Neural cell (in vitro differentiated cells): Measurements from ENCODE around the gene ASCL4.

ENCODE experiments used
- EP300 ChIP-seq: fragments of 450-650 bp; conservative IDR thresholded peaks from 2 replicates; pipeline ENCODE4 v1.6.1; 2014; ENCODE audit warnings: antibody characterized with exemption, mild to moderate bottlenecking, moderate library complexity; ENCODE audit not compliant: poor library complexity, severe bottlenecking
- EZH2 ChIP-seq: fragments of 200-600, 300-800 bp; shearing (Covaris generic), sonication (generic); IDR thresholded peaks from 2 replicates; pipeline ENCODE4 v1.6.1; 2014; ENCODE audit warnings: antibody characterized with exemption, low read length, borderline replicate concordance, mild to moderate bottlenecking; ENCODE audit not compliant: insufficient read depth, poor library complexity, severe bottlenecking
- MXI1 ChIP-seq: fragments of 450-650 bp; conservative IDR thresholded peaks from 2 replicates; pipeline ENCODE4 v1.6.1; 2014; ENCODE audit warnings: antibody characterized with exemption, mild to moderate bottlenecking; ENCODE audit not compliant: poor library complexity, severe bottlenecking
- POLR2AphosphoS5 ChIP-seq: IDR thresholded peaks from 2 replicates; pipeline ENCODE4 v1.6.1; 2012
- RAD21 ChIP-seq: fragments of 450-650 bp; conservative IDR thresholded peaks from 2 replicates; pipeline ENCODE4 v1.6.1; 2014; ENCODE audit warnings: antibody characterized with exemption, mild to moderate bottlenecking, moderate library complexity
- SMC3 ChIP-seq: fragments of 450-650 bp; conservative IDR thresholded peaks from 2 replicates; pipeline ENCODE4 v1.6.1; 2014; ENCODE audit warnings: antibody characterized with exemption, mild to moderate bottlenecking, moderate library complexity; ENCODE audit not compliant: poor library complexity
- TAF1 ChIP-seq: IDR thresholded peaks from 2 replicates; pipeline ENCODE4 v1.6.1; 2012; ENCODE audit warnings: low read depth
- TF ChIP-seq, protein P1 (sequence below): fragments of 450-650 bp; IDR thresholded peaks from 2 replicates; pipeline ENCODE4 v1.5.1; 2014; ENCODE audit warnings: antibody characterized with exemption, mild to moderate bottlenecking, moderate library complexity; ENCODE audit not compliant: poor library complexity, severe bottlenecking
- TF ChIP-seq, protein P2 (sequence below): IDR thresholded peaks from 2 replicates; pipeline ENCODE4 v1.6.1; 2012; ENCODE audit warnings: borderline replicate concordance

DNA sequence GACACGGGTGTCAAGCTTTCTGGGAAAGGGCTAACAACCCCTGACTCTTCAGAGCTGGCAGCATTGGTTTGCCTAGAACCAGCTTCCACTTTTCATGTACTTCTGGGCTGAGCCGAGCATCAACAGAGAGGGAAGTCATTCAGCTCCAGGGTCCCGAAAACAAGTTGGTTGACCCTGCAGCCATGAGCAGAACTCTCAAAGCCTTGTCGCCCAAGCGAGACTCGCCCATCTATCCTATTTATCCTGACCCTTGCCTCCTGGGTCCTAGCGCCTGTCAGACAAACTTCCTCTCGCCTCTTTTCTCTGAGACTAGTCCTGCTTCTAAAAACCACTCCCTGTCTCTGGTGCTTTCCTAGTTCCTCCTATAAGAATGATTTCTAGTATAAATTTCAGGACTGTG is 47.9 kb downstream of the ASCL4 start:
- TF ChIP-seq, protein P1, sequence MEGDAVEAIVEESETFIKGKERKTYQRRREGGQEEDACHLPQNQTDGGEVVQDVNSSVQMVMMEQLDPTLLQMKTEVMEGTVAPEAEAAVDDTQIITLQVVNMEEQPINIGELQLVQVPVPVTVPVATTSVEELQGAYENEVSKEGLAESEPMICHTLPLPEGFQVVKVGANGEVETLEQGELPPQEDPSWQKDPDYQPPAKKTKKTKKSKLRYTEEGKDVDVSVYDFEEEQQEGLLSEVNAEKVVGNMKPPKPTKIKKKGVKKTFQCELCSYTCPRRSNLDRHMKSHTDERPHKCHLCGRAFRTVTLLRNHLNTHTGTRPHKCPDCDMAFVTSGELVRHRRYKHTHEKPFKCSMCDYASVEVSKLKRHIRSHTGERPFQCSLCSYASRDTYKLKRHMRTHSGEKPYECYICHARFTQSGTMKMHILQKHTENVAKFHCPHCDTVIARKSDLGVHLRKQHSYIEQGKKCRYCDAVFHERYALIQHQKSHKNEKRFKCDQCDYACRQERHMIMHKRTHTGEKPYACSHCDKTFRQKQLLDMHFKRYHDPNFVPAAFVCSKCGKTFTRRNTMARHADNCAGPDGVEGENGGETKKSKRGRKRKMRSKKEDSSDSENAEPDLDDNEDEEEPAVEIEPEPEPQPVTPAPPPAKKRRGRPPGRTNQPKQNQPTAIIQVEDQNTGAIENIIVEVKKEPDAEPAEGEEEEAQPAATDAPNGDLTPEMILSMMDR: no peak
- no peak for TF ChIP-seq EZH2
- no peak for TF ChIP-seq POLR2AphosphoS5
- TF ChIP-seq, protein P2, sequence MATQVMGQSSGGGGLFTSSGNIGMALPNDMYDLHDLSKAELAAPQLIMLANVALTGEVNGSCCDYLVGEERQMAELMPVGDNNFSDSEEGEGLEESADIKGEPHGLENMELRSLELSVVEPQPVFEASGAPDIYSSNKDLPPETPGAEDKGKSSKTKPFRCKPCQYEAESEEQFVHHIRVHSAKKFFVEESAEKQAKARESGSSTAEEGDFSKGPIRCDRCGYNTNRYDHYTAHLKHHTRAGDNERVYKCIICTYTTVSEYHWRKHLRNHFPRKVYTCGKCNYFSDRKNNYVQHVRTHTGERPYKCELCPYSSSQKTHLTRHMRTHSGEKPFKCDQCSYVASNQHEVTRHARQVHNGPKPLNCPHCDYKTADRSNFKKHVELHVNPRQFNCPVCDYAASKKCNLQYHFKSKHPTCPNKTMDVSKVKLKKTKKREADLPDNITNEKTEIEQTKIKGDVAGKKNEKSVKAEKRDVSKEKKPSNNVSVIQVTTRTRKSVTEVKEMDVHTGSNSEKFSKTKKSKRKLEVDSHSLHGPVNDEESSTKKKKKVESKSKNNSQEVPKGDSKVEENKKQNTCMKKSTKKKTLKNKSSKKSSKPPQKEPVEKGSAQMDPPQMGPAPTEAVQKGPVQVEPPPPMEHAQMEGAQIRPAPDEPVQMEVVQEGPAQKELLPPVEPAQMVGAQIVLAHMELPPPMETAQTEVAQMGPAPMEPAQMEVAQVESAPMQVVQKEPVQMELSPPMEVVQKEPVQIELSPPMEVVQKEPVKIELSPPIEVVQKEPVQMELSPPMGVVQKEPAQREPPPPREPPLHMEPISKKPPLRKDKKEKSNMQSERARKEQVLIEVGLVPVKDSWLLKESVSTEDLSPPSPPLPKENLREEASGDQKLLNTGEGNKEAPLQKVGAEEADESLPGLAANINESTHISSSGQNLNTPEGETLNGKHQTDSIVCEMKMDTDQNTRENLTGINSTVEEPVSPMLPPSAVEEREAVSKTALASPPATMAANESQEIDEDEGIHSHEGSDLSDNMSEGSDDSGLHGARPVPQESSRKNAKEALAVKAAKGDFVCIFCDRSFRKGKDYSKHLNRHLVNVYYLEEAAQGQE: no peak
- no peak for TF ChIP-seq EP300
- no peak for TF ChIP-seq TAF1
- TF ChIP-seq MXI1: no peak
- no peak for TF ChIP-seq SMC3
- TF ChIP-seq RAD21: no peak
